Aorta (tissue), 5 donors: ENCODE measurements around the gene MEIOB. TPM values are rescaled to one million over a fixed set of nuclear protein-coding genes. Genes with fewer than 3 reads are reported as not detected.

Experiments
- ATAC-seq: fragments of 200-7000 bp; cut with Tn5 transposase; one replicate; pipeline ENCODE4 v1.9.1; 2022; ENCODE audit warnings: moderate library complexity; ENCODE audit not compliant: low FRiP score
- DNase-seq, 2 donors: peaks; one replicate each; pipeline ENCODE4 v3.0.0-alpha.2; 2020
- H3K27ac ChIP-seq, 2 donors: one replicate each; pipeline ENCODE4 v1.5.1; 2013; ENCODE audit warnings: low read length in 2 of 2, mild to moderate bottlenecking in 2 of 2, moderate library complexity in 2 of 2, control low read depth in 1 of 2, inconsistent platforms in 1 of 2, low read depth in 1 of 2
- H3K27me3 ChIP-seq, 2 donors: one replicate each; pipeline ENCODE4 v1.6.1; 2013; ENCODE audit warnings: control low read depth in 1 of 2, low read length in 1 of 2, mild to moderate bottlenecking in 1 of 2, moderate library complexity in 1 of 2; ENCODE audit not compliant: insufficient read depth in 2 of 2, control insufficient read depth in 1 of 2
- H3K36me3 ChIP-seq, 2 donors: one replicate each; pipeline ENCODE4 v1.6.1; 2013; ENCODE audit warnings: control low read depth in 1 of 2, low read length in 1 of 2, mild to moderate bottlenecking in 1 of 2; ENCODE audit not compliant: insufficient read depth in 2 of 2, control insufficient read depth in 1 of 2
- H3K4me1 ChIP-seq, 2 donors: one replicate each; pipeline ENCODE4 v1.6.1; 2013; ENCODE audit warnings: low read length in 2 of 2, control low read depth in 1 of 2, mild to moderate bottlenecking in 1 of 2, moderate library complexity in 1 of 2; ENCODE audit not compliant: insufficient read depth in 2 of 2, control insufficient read depth in 1 of 2
- H3K4me3 ChIP-seq, 2 donors: one replicate each; pipeline ENCODE4 v1.5.1; 2013; ENCODE audit warnings: low read length in 2 of 2, control low read depth in 1 of 2, mild to moderate bottlenecking in 1 of 2
- H3K9me3 ChIP-seq: one replicate; pipeline ENCODE4 v1.6.1; 2013; ENCODE audit warnings: mild to moderate bottlenecking, low read length; ENCODE audit not compliant: control insufficient read depth
- WGBS, 2 donors: extraction: QIAGEN DNeasy Blood & Tissue Kit; methylation state at CpG; one replicate each; pipeline ENCODE4 v1.1.7; 2013; 5-methylcytosine and 5-hydroxymethylcytosine counted together
- intact Hi-C, 2 donors: fragments of 100-400 bp; cut with DNase I; formaldehyde crosslinking; loops; one replicate each; pipeline versions ENCODE4 v1.14.2 to v1.15.0; 2022
- polyA plus RNA-seq, 2 donors: library from polyadenylated mRNA; stranded (reverse); fragments of 200-250 nt; gene quantifications; one replicate each; pipeline ENCODE4 v1.2.3, GENCODE V29; 2013
- total RNA-seq, 2 donors: library from RNA; stranded (reverse); fragmentation: NEBNext Ultra II Directional; extraction: Animal tissue kit (Norgen Biotek cat#: 25700); gene quantifications; one replicate each; pipeline ENCODE4 v1.2.1, GENCODE V29; 2021
- donor health status: healthy with polysubstance abuse.
- donor health status: Bipolar disorder and iron deficiency.
- donor health status: DM: no; HTN: no; CAD: no.
- donor health status: DM: no; HTN: no; CAD: no.
- donor health status: DM: yes; HTN: yes; CAD: no.

Gene MEIOB
- total and polyA plus RNA-seq, 4 donors = not detected

DNA sequence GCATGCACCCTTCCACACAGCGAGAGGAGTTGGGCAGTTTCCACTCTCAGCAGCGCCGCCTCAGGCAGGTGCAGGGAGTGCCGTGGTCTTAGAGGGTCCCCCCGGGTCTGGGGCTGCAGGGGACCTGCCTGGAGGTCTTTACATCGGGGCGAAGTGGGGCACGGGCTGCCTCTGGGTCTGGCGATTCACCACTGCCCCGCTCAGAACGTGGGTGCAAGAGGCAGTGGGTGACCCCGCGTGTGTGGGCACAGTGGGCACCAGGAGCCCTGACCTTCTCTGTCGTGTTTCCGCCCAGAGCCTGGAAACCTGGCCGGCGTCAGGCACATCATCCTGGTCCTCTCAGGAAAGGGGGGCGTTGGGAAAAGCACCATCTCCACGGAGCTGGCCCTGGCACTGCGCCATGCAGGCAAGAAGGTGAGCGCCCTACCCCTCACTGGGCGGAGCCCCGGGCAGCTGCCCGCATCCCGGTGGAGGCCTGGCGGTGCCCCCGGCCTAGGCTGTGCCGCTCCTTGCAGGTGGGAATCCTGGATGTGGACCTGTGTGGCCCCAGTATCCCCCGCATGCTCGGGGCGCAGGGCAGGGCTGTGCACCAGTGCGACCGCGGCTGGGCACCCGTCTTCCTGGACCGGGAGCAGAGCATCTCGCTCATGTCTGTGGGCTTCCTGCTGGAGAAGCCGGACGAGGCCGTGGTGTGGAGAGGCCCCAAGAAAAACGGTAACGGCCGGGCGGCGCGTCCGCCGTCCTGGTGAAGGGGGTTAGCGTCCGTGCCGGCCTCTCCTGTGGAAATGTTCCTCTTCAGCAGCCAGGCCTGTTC is 85.5 kb downstream of the MEIOB start:
- Histone ChIP-seq H3K27me3 (no peaks in the 10 kb centered on the region), H3K4me3 (no peak overlapping the region), H3K36me3 (no peaks in the 10 kb centered on the region), H3K27ac (no peak overlapping the region), H3K4me1 (no peaks in the 10 kb centered on the region), H3K9me3 (no peaks in the 10 kb centered on the region)
- intact Hi-C loops = no loop called here
- DNase-seq (peak; percentile 41 to 72), ATAC-seq (no peak)
- 85 to 88% methylated on average over 46 to 51 of the region's 51 CpGs for WGBS, 2 donors

DNA sequence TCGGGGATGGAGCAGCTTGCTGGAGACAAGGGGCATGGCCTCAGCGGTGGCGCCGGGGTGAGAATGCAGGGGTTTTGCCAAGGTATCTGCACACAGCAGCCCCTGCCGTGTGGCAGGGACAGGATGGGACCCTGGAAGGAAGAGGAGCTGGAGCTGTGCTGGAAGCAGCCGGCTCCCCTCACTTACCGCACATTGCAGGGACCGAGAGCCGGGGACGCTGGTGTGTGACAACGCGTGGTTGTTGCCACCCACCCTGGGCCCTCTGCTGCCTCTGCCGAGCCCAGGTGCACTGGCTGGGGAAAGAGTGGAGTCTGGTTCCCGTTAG is 86.2 kb downstream of the MEIOB start:
- H3K4me1 ChIP-seq = no peaks in the 10 kb centered on the region
- no peak overlapping the region for H3K27ac ChIP-seq
- DNase-seq = peak in 1 of 2 donors; percentile 51
- H3K9me3 ChIP-seq = no peaks in the 10 kb centered on the region
- H3K36me3 ChIP-seq = no peaks in the 10 kb centered on the region
- WGBS, 2 donors = 85 to 89% methylated on average over 14 of the region's 14 CpGs
- no peak overlapping the region for H3K4me3 ChIP-seq
- no peak for ATAC-seq
- intact Hi-C loops = no loop called here
- no peaks in the 10 kb centered on the region for H3K27me3 ChIP-seq

DNA sequence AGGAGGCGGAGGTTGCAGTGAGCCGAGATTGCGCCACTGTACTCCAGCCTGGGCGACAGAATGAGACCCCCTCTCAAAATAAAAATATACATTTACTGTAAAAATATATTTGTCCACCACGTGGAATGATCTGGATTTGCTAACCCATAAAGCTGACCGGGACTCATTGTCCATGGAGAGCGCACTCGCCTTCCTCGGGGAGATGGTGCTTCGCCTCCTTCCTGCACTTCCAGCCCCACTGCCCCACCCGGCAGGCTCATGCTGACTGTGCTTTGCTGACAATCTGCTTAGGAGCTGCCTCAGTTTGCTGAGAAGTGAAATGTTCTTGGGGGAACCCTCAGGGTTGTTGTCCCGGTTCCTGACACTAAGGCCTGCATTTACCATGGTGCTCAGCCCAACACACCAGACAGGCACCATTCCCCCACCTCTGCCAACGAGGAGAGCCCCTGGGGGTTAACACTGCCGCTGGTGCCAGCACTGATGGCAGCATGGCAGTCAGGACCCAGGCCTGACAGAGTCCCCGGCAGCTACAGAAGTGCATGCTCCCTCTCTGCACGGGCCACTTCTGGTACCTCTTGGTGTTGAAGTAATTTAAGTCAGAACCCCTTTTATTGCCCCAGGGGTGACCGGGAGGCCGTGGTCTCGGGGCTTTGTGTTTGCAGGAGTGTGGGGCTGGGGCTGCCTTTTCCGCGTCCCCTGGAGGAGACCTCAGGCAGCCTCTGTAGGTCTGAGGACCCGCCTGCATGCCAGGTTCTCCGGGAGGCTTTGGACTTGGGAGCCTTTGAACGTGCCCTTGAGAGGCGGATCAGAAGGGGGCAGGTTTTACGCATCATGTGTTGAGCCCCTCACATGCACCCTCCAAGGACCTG is 86.8 kb downstream of the MEIOB start:
- intact Hi-C loops = loop anchor here in 1 of 2 donors (5.0 kb wide), 2 partner anchors 42 to 478 kb away; partner anchors contain the start of genes FAHD1, HAGH and UBE2I
- DNase-seq = no peak
- no peak for ATAC-seq
- no peaks in the 10 kb centered on the region for H3K36me3 ChIP-seq
- H3K9me3 ChIP-seq = no peaks in the 10 kb centered on the region
- no peak overlapping the region for H3K27ac ChIP-seq
- H3K4me3 ChIP-seq = no peak overlapping the region
- H3K4me1 ChIP-seq = no peaks in the 10 kb centered on the region
- WGBS, 2 donors = 85% methylated on average over 26 of the region's 26 CpGs
- no peaks in the 10 kb centered on the region for H3K27me3 ChIP-seq

Other genes with a start within 250 kb of the MEIOB start
- gene JPT2, start 193.9 kb downstream of the MEIOB start, total RNA-seq = 10 to 100 TPM; 28.3 to 30.8 TPM
- gene JPT2, start 193.9 kb downstream of the MEIOB start, polyA plus RNA-seq = 10 to 100 TPM; 14.2 to 15.7 TPM
- gene MAPK8IP3, start 166.0 kb downstream of the MEIOB start, total RNA-seq = 100 to 1,000 TPM in 1 of 2 donors, 10 to 100 TPM in 1; 69.0 to 122 TPM
- 10 to 100 TPM; 20.8 to 99.3 TPM for gene MAPK8IP3, start 166.0 kb downstream of the MEIOB start, polyA plus RNA-seq
- 10 to 100 TPM; 33.0 to 62.8 TPM for gene NME3, start 100.6 kb downstream of the MEIOB start, total RNA-seq
- 100 to 1,000 TPM in 1 of 2 donors, 10 to 100 TPM in 1; 61.0 to 379 TPM for gene NME3, start 100.6 kb downstream of the MEIOB start, polyA plus RNA-seq
- 10 to 100 TPM; 15.8 to 23.7 TPM for gene EME2, start 99.4 kb downstream of the MEIOB start, total RNA-seq
- 10 to 100 TPM in 1 of 2 donors, 1 to 10 TPM in 1; 1.6 to 20.6 TPM for gene EME2, start 99.4 kb downstream of the MEIOB start, polyA plus RNA-seq
- 10 to 100 TPM; 36.5 to 40.5 TPM for gene MRPS34, start 99.0 kb downstream of the MEIOB start, total RNA-seq
- 10 to 100 TPM; 67.7 to 74.2 TPM for gene MRPS34, start 99.0 kb downstream of the MEIOB start, polyA plus RNA-seq
- gene SPSB3, start 89.6 kb downstream of the MEIOB start, total RNA-seq = 10 to 100 TPM; 33.6 to 33.7 TPM
- gene SPSB3, start 89.6 kb downstream of the MEIOB start, polyA plus RNA-seq = 100 to 1,000 TPM in 1 of 2 donors, 10 to 100 TPM in 1; 25.8 to 322 TPM
- gene NUBP2, start 89.2 kb downstream of the MEIOB start, total RNA-seq = 10 to 100 TPM; 30.7 to 32.9 TPM
- 10 to 100 TPM; 55.3 to 92.4 TPM for gene NUBP2, start 89.2 kb downstream of the MEIOB start, polyA plus RNA-seq
- not detected for gene IGFALS, start 78.5 kb downstream of the MEIOB start, total RNA-seq
- under 1 TPM in 1 of 2 donors, not detected in 1; 0.84 TPM for gene IGFALS, start 78.5 kb downstream of the MEIOB start, polyA plus RNA-seq
- 10 to 100 TPM; 50.2 to 52.3 TPM for gene HAGH, start 45.3 kb downstream of the MEIOB start, total RNA-seq
- gene HAGH, start 45.3 kb downstream of the MEIOB start, polyA plus RNA-seq = 10 to 100 TPM; 58.9 to 79.0 TPM
- 10 to 100 TPM in 1 of 2 donors, 1 to 10 TPM in 1; 7.4 to 11.9 TPM for gene FAHD1, start 45.0 kb downstream of the MEIOB start, total RNA-seq
- 10 to 100 TPM; 13.1 to 42.1 TPM for gene FAHD1, start 45.0 kb downstream of the MEIOB start, polyA plus RNA-seq
- not detected for gene HS3ST6, start 46.3 kb upstream of the MEIOB start, total RNA-seq
- 1 to 10 TPM in 1 of 2 donors, not detected in 1; 1.1 TPM for gene HS3ST6, start 46.3 kb upstream of the MEIOB start, polyA plus RNA-seq
- 10 to 100 TPM; 19.5 to 34.6 TPM for gene MSRB1, start 71.0 kb upstream of the MEIOB start, total RNA-seq
- gene MSRB1, start 71.0 kb upstream of the MEIOB start, polyA plus RNA-seq = 10 to 100 TPM; 52.7 to 56.6 TPM
- not detected for gene RPL3L, start 82.5 kb upstream of the MEIOB start, total RNA-seq
- gene RPL3L, start 82.5 kb upstream of the MEIOB start, polyA plus RNA-seq = not detected
- gene NDUFB10, start 87.4 kb upstream of the MEIOB start, total RNA-seq = 10 to 100 TPM; 80.5 to 88.1 TPM
- 100 to 1,000 TPM; 178 to 268 TPM for gene NDUFB10, start 87.4 kb upstream of the MEIOB start, polyA plus RNA-seq
- gene RPS2, start 92.7 kb upstream of the MEIOB start, total RNA-seq = 1,000 to 10,000 TPM; 1,132 to 1,263 TPM
- gene RPS2, start 92.7 kb upstream of the MEIOB start, polyA plus RNA-seq = 1,000 to 10,000 TPM; 1,596 to 2,049 TPM
- gene RNF151, start 94.7 kb upstream of the MEIOB start, total RNA-seq = not detected
- not detected for gene RNF151, start 94.7 kb upstream of the MEIOB start, polyA plus RNA-seq
- 10 to 100 TPM; 16.1 to 19.8 TPM for gene TBL3, start 99.9 kb upstream of the MEIOB start, total RNA-seq
- gene TBL3, start 99.9 kb upstream of the MEIOB start, polyA plus RNA-seq = 10 to 100 TPM; 14.9 to 85.5 TPM
- not detected for gene NOXO1, start 109.3 kb upstream of the MEIOB start, total RNA-seq
- under 1 TPM in 1 of 2 donors, not detected in 1; 0.84 TPM for gene NOXO1, start 109.3 kb upstream of the MEIOB start, polyA plus RNA-seq
- 10 to 100 TPM; 11.3 to 13.3 TPM for gene GFER, start 112.0 kb upstream of the MEIOB start, total RNA-seq
- 10 to 100 TPM; 32.5 to 44.2 TPM for gene GFER, start 112.0 kb upstream of the MEIOB start, polyA plus RNA-seq
- under 1 TPM; 0.36 to 0.57 TPM for gene SYNGR3, start 117.8 kb upstream of the MEIOB start, total RNA-seq
- under 1 TPM in 1 of 2 donors, not detected in 1; 0.26 TPM for gene SYNGR3, start 117.8 kb upstream of the MEIOB start, polyA plus RNA-seq
- gene ZNF598, start 137.7 kb upstream of the MEIOB start, total RNA-seq = 10 to 100 TPM; 31.0 to 34.4 TPM
- gene ZNF598, start 137.7 kb upstream of the MEIOB start, polyA plus RNA-seq = 10 to 100 TPM; 12.8 to 32.9 TPM
- 1 to 10 TPM in 1 of 2 donors, not detected in 1; 1.2 TPM for gene NPW, start 147.6 kb upstream of the MEIOB start, total RNA-seq
- under 1 TPM in 1 of 2 donors, not detected in 1; 0.56 TPM for gene NPW, start 147.6 kb upstream of the MEIOB start, polyA plus RNA-seq
- gene NHERF2, start 154.7 kb upstream of the MEIOB start, total RNA-seq = 100 to 1,000 TPM in 1 of 2 donors, 10 to 100 TPM in 1; 81.8 to 110 TPM
- gene NHERF2, start 154.7 kb upstream of the MEIOB start, polyA plus RNA-seq = 100 to 1,000 TPM; 119 to 133 TPM
- 10 to 100 TPM in 1 of 2 donors, 1 to 10 TPM in 1; 7.4 to 12.9 TPM for gene NTHL1, start 175.7 kb upstream of the MEIOB start, total RNA-seq
- gene NTHL1, start 175.7 kb upstream of the MEIOB start, polyA plus RNA-seq = 10 to 100 TPM; 24.4 to 33.8 TPM
- gene TSC2, start 175.8 kb upstream of the MEIOB start, total RNA-seq = 100 to 1,000 TPM in 1 of 2 donors, 10 to 100 TPM in 1; 92.4 to 146 TPM
- gene TSC2, start 175.8 kb upstream of the MEIOB start, polyA plus RNA-seq = 100 to 1,000 TPM in 1 of 2 donors, 10 to 100 TPM in 1; 16.2 to 166 TPM